ENCODE measurements around the gene HSD17B2. TPM values are rescaled to one million over a fixed set of nuclear protein-coding genes. Genes with fewer than 3 reads are reported as not detected.

HSD17B2 gene
- polyA plus RNA-seq, 1 of the 3 experiments (the other 2 are of a cell fraction) = not detected

- Histone ChIP-seq H3K9ac (no peak overlapping the region), H3F3A (replicated peaks; ENCODE audit: insufficient read depth) (no peaks in the 10 kb centered on the region), H3K9me3 (no peaks in the 10 kb centered on the region), H4K20me1 (ENCODE audit: insufficient read depth) (no peaks in the 10 kb centered on the region), H2AFZ (ENCODE audit: low read depth) (no peak overlapping the region), H3K4me2 (no peak overlapping the region), H3K9me2 (no peaks in the 10 kb centered on the region), H3K4me3 (ENCODE audit: low read depth in 2 of 2, low read length in 1 of 2) (no peak overlapping the region), H3K4me1 (ENCODE audit: control insufficient read depth in 1 of 2, insufficient read depth in 2 of 2, low read depth in 1 of 2, low read length in 1 of 2) (no peaks in the 10 kb centered on the region), H3K27me3 (ENCODE audit: insufficient read depth) (peaks cover 10% of the 10 kb centered on the region; the same call in 1 of the 2 replicates), H3K27ac (ENCODE audit: low read depth in 2 of 2, low read length in 1 of 2) (no peak overlapping the region), H3K36me3 (replicated peaks in 1 of 2; ENCODE audit: control insufficient read depth in 1 of 2, insufficient read depth in 2 of 2, low read length in 1 of 2) (no peaks in the 10 kb centered on the region), H3K79me2 (ENCODE audit: insufficient read depth) (no peaks in the 10 kb centered on the region)
- 40% methylated on average over 3 of the region's 4 CpGs for WGBS (ENCODE audit: low lambda C conversion rate)
- POLR2A ChIA-PET = no interaction called here
- no peak for DNase-seq
- CTCF ChIA-PET = interaction anchor here (0.9 to 1.1 kb wide), 2 partner anchors 139 to 238 kb away, joined by 3 read pairs; no protein-coding TSS in a partner anchor
- TF ChIP-seq SMC3 (IDR thresholded peaks at IDR 0.05; ENCODE audit: low read depth, low read length) (no peak), MXI1 (IDR thresholded peaks at IDR 0.05; ENCODE audit: low read depth, low read length) (no peak), GATA2 (CRISPR knock-in tag; IDR thresholded peaks at IDR 0.05) (no peak), EZH2phosphoT487 (IDR thresholded peaks at IDR 0.05; ENCODE audit: borderline replicate concordance, low read depth) (no peak), JUND (IDR thresholded peaks at IDR 0.05) (no peak), RXRA (IDR thresholded peaks at IDR 0.05; ENCODE audit: borderline replicate concordance, low read depth) (no peak), TEAD4 (IDR thresholded peaks at IDR 0.05; ENCODE audit: borderline replicate concordance, insufficient read depth) (no peak), GABPA (IDR thresholded peaks at IDR 0.05; ENCODE audit: low read depth) (no peak), TCF12 (IDR thresholded peaks at IDR 0.05) (no peak), IRF3 (IDR thresholded peaks at IDR 0.05; ENCODE audit: low read depth, low read length) (no peak), FOXJ3 (CRISPR knock-in tag; IDR thresholded peaks at IDR 0.05) (no peak), RFX5 (IDR thresholded peaks at IDR 0.05; ENCODE audit: low read length) (no peak), EP300 (IDR thresholded peaks at IDR 0.05; ENCODE audit: borderline replicate concordance in 1 of 2, low read depth in 1 of 2, low read length in 1 of 2) (no peak), RAD21 (IDR thresholded peaks at IDR 0.05; ENCODE audit: low read length) (no peak), USF1 (IDR thresholded peaks at IDR 0.05; ENCODE audit: borderline replicate concordance, low read depth) (no peak), TAF1 (IDR thresholded peaks at IDR 0.05; ENCODE audit: borderline replicate concordance, low read depth, low read length) (no peak), PBX3 (IDR thresholded peaks at IDR 0.05) (no peak), MEF2A (IDR thresholded peaks at IDR 0.05; ENCODE audit: borderline replicate concordance, low read depth) (no peak), FOSL2 (IDR thresholded peaks at IDR 0.05; ENCODE audit: borderline replicate concordance, low read depth) (no peak), NRF1 (IDR thresholded peaks at IDR 0.05; ENCODE audit: low read depth, low read length) (no peak)
These were observed 10.2 kb upstream of the HSD17B2 start for GRCh38 chr16:82024883-82025282.

All from SK-N-SH (cell line).